ENCODE measurements around the gene PLAC1. TPM values are rescaled to one million over a fixed set of nuclear protein-coding genes. Genes with fewer than 3 reads are reported as not detected.

Gene PLAC1
- total and polyA plus RNA-seq, 7 donors: 0.06 to 1.4 TPM; not detected in 5

- intact Hi-C loops (cut with DNase I): no loop called here
- no peak for DNase-seq
- peak in 1 of 4 donors; percentile 8 for TF ChIP-seq POLR2AphosphoS5 (IDR thresholded peaks at IDR 0.05)
- TF ChIP-seq POLR2A (IDR thresholded peaks at IDR 0.05): no peak
Observed at GRCh38 chrX:134603806-134604700, 54.2 kb downstream of the PLAC1 start.

GRCh38 chrX:134602410-134602809 is 55.9 kb downstream of the PLAC1 start:
- TF ChIP-seq CTCF (IDR thresholded peaks at IDR 0.05): no peak
- TF ChIP-seq POLR2AphosphoS5 (IDR thresholded peaks at IDR 0.05): no peak
- no peak for TF ChIP-seq POLR2A (IDR thresholded peaks at IDR 0.05)
- no peak for TF ChIP-seq EP300 (IDR thresholded peaks at IDR 0.05)
- Histone ChIP-seq H3K4me3 (no peak overlapping the region), H3K36me3 (no peaks in the 10 kb centered on the region), H3K9me3 (no peaks in the 10 kb centered on the region), H3K27me3 (peaks cover 0 to 5% (median 0%) of the 10 kb centered on the region in 3 donors), H3K4me1 (peaks cover 0 to 15% (median 0%) of the 10 kb centered on the region in 4 donors), H3K27ac (no peak overlapping the region)
- intact Hi-C loops (cut with DNase I): no loop called here
- no peak for DNase-seq

More at GRCh38 chrX:134603806-134604700, 54.2 kb downstream of the PLAC1 start:
- peak overlapping the region in 2 of 4 donors; percentile 12 to 29 for H3K27ac ChIP-seq
- no peaks in the 10 kb centered on the region for H3K36me3 ChIP-seq
- WGBS, 2 donors: 81 to 89% methylated on average over 3 of the region's 3 CpGs
- no peak overlapping the region for H3K4me3 ChIP-seq
- no peaks in the 10 kb centered on the region for H3K27me3 ChIP-seq
- no peaks in the 10 kb centered on the region for H3K9me3 ChIP-seq
- H3K4me1 ChIP-seq: peaks cover 0 to 15% (median 0%) of the 10 kb centered on the region in 4 donors

- intact Hi-C loops (cut with DNase I): no loop called here
- TF ChIP-seq CTCF (IDR thresholded peaks at IDR 0.05) (no peak), EP300 (IDR thresholded peaks at IDR 0.05) (no peak), POLR2AphosphoS5 (IDR thresholded peaks at IDR 0.05) (no peak), POLR2A (IDR thresholded peaks at IDR 0.05) (no peak)
- Histone ChIP-seq H3K9me3 (no peaks in the 10 kb centered on the region), H3K4me3 (no peak overlapping the region), H3K36me3 (no peaks in the 10 kb centered on the region), H3K4me1 (peaks cover 0 to 15% (median 0%) of the 10 kb centered on the region in 4 donors), H3K27ac (no peak overlapping the region), H3K27me3 (peaks cover 0 to 5% (median 0%) of the 10 kb centered on the region in 3 donors)
- 86 to 92% methylated on average over 1 of the region's 1 CpG for WGBS, 2 donors
- DNase-seq: no peak
Observed at GRCh38 chrX:134601240-134601765, 57.0 kb downstream of the PLAC1 start.

- no peaks in the 10 kb centered on the region for H3K36me3 ChIP-seq
- peaks cover 0 to 15% (median 0%) of the 10 kb centered on the region in 4 donors for H3K4me1 ChIP-seq
- no peak overlapping the region for H3K4me3 ChIP-seq
- TF ChIP-seq CTCF (IDR thresholded peaks at IDR 0.05): no peak
- DNase-seq: no peak
- intact Hi-C loops (cut with DNase I): no loop called here
- peaks cover 0 to 5% (median 0%) of the 10 kb centered on the region in 3 donors for H3K27me3 ChIP-seq
- WGBS, 2 donors: 29 to 41% methylated on average over 2 of the region's 2 CpGs
- no peak overlapping the region for H3K27ac ChIP-seq
- no peaks in the 10 kb centered on the region for H3K9me3 ChIP-seq
Observed at GRCh38 chrX:134600714-134601113, 57.6 kb downstream of the PLAC1 start.

- Histone ChIP-seq H3K36me3 (no peaks in the 10 kb centered on the region), H3K27ac (no peak overlapping the region), H3K27me3 (peaks cover 0 to 5% (median 0%) of the 10 kb centered on the region in 3 donors), H3K4me1 (peaks cover 0 to 9% (median 0%) of the 10 kb centered on the region in 4 donors), H3K4me3 (no peak overlapping the region), H3K9me3 (no peaks in the 10 kb centered on the region)
- intact Hi-C loops (cut with DNase I): no loop called here
- WGBS, 2 donors: 64 to 72% methylated on average over 5 of the region's 5 CpGs
- TF ChIP-seq POLR2AphosphoS5 (IDR thresholded peaks at IDR 0.05) (peak in 1 of 4 donors; percentile 16), CTCF (IDR thresholded peaks at IDR 0.05) (no peak)
- DNase-seq: peak; percentile 72
Observed at GRCh38 chrX:134599184-134599914, 58.9 kb downstream of the PLAC1 start.
